ENCODE measurements around the gene CLASP1.
"Not testable (repeated sequence)": the region's sequence is repeated elsewhere in the genome, so short reads cannot be mapped to it uniquely, and the experiment has no call there.

Gene CLASP1

DNA sequence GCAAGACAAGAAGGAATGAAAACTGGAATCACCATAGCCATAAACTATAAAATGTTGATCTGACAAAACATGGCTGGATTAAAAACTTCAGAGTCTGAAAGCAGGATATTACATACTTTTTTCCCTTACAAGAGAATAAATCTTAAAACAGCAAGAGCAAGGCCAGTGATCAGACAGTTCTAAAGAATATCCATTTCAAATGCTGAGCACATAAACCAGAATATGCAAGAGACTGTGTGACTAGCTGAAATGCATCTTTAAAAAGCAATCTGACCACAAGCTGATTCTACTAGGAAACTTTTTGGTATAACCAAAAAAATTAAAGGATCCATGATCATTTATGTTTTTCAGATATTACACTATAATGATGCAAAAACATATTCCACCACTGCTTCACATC, 239.3 kb downstream of the CLASP1 start:
- no peak for DNase-seq

GRCh38 chr2:121409388-121409787, 239.9 kb downstream of the CLASP1 start:
- DNase-seq: no peak

GRCh38 chr2:121408641-121409040, 240.6 kb downstream of the CLASP1 start:
- no peak for DNase-seq

DNA sequence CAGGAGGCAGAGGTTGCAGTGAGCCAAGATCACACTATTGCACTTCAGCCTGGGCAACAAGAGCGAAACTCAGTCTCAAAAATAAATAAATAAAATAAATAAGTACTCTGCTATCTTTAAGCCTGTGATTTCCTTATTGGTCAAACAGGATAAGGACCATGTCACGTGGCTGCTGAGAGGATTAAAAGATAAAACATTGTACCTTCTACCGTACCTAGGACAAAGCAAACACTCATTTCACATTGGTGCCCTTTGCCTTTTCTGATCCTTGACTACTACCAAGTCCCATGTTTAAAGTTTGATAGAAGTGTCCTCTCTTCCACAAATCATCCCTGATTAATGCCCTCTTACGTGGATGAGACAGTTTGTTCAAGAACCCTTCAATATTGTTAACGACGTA, 244.0 kb downstream of the CLASP1 start:
- no peak for DNase-seq

DNA sequence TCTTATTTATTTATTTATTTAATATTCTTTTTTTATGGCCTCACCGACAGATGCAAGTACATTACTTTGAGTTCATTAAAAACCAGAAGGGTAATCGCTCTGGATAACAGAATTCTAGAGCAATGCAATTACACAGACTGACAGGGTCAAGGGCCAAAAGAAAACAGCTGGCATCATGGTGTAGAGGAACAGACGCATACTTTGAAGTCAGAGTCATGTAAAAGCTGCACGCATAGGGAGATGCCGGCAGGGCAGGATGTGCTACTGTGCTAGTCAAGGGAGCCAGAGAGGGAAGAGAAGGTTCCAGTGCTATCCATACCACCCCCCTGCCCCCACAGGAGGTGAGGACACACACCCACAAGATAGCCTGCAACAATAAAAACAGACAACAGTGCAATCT, 249.1 kb downstream of the CLASP1 start:
- no peak for DNase-seq

DNA sequence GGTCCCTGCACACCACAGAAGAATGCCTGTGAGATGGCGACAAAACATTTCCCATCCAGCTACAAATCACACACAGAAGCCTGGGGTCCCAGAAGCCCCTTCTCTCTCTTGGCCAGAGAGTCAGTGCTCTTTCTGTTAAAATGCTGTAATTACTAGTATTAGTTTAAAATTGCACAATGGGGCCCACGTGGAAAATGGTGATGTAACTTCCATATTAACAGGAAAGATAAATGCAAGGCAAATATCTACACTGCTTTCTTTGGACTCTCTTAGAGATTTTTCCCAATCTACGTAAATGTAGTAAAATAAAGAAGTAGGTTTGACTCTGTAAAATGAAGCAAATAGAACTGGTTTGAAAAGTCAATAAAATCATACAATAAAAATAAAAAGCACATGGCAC, 250.4 kb downstream of the CLASP1 start:
- no peak for DNase-seq

DNA sequence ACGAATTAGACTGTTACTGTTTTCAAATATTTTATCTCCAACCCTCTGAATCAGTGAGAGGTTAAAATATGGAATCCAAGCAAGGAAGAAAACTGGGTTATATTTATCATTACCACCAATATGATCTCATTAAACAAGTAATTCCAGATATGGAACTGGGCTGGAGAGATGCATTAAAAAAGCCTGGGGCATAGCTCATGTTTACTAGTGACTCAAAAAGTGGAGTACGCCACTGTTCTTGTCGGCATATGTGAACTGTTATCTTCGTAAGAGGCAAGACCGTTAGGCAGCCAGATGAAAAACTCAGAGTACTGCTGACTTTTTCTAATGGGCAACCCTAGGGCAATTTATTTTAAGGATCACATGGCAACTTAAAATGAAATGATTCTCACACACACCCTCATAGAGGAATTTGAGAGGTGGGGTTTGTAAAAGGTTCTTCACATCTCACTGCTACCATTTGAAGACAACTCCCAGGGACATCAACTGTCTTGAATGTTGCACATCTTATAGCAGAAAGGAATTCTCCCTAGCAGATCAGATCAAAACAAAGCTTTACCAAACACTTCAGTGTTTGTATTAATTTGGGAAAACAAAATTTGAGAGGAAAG, 259.1 kb downstream of the CLASP1 start:
- DNase-seq: no peak

- DNase-seq: no peak
Measured at GRCh38 chr2:121388371-121388770, 260.9 kb downstream of the CLASP1 start.

GRCh38 chr2:121387591-121388325, 261.5 kb downstream of the CLASP1 start:
- no peak for DNase-seq

DNA sequence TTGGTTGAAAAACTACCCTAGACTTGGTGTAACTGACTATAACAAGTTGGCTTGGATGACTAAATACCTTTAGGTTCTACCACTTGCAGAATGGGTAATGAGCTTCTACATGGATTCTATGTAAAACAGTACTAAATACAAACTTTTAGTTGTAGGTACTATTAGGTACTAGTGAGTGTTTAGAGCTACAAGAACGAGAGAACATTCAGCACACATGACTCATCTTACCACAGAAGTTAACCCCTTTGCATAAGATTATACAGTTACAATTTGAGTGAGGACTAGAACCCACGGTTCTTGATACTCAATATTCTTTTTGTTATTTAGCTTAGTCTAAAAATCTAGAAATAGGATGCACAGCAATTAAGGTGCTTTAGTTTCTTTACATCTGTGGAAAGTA, 262.6 kb downstream of the CLASP1 start:
- peak; percentile 4 for DNase-seq

DNA sequence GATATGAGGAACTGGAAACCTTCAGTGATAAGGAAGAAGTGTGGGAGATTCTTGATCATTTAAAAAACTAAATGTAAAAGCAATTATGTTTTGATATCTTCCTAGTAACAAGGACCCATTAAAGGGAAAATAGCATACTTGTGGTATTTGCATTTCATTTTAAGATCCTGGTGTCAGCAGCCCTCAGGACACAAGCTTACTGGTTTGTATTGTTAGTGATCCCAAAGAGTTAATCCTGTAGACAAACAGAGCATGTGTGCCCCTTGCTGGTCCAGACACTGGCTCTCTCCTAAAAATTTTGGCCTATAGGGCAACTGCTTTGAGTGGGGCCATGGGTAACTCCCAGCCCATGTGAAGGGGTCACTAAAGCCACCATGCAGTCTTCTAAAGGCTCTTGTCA, 263.2 kb downstream of the CLASP1 start:
- DNase-seq: no peak

DNA sequence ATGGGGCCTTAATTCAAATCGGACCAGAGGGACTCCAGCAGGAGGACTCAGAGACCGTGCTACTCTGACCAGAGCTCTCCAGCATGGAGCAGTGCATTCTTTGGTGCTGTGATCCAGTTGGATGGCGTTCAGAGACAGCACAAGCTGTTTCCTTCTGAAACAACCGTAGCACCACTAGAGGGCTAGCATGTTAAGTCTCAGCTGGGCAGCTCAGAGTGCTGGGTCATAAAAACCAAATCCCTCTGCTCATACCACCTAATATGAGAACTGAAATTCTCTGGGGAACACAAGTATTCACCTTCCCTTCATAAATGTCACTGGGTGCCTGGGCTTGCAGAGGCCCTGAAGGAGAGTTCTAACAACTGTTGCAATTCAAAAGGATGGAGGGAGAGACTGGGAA, 266.5 kb downstream of the CLASP1 start:
- no peak for DNase-seq

- no peak for DNase-seq
Measured at GRCh38 chr2:121377646-121378045, 271.6 kb downstream of the CLASP1 start.

GRCh38 chr2:121376535-121377250, 272.6 kb downstream of the CLASP1 start:
- DNase-seq: no peak

- DNase-seq: no peak
Measured at GRCh38 chr2:121375621-121376159, 273.6 kb downstream of the CLASP1 start.

- not testable (repeated sequence) for DNase-seq
Measured at GRCh38 chr2:121374412-121375075, 274.7 kb downstream of the CLASP1 start.

DNA sequence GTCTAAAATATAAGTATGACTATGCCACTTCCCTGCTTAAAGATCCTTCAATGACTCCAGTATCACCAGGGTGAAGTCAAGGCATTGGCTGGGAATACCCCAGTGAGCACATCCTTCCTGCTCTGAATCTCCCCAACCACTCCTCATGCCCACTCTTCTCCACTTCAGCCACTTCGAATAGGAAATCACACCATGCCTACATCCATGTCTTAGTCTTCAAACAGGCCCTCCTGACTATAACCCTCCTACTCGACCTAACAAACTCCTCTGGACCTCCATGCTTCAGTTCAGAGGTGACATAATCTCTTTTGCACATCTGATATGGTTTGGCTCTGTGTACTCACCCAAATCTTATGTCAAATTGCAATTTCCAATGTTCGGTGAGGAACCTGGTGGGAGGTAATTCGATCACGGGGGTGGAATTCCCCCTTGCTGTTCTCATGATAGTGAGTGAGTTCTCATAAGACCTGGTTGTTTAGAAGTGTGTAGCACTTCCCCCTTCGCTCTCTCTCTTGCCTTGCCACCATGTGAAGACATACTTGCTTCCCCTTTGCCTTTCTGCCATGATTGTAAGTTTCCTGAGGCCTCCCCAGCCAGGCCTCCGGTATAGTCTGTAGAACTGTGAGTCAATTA, 276.4 kb downstream of the CLASP1 start:
- DNase-seq: no peak

- DNase-seq: no peak
Measured at GRCh38 chr2:121372082-121372481, 277.2 kb downstream of the CLASP1 start.

DNA sequence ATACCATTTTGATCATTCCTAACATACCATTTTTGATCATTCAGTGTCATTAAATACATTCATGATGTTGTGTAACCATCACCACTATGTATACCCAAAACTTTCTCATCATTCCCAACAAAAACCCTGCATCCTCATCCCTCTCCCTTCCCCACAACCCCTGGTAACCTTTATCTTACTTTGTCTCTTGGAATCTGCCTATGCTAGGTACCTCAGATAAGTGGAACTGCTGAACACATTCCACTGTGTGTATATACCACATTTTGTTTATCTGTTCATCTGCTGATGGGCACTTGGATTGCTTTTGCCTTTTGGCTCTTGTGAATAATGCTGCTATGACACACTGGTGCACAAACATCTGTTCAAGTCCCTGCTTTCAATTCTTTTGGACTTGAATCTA, 280.4 kb downstream of the CLASP1 start:
- DNase-seq: no peak

DNA sequence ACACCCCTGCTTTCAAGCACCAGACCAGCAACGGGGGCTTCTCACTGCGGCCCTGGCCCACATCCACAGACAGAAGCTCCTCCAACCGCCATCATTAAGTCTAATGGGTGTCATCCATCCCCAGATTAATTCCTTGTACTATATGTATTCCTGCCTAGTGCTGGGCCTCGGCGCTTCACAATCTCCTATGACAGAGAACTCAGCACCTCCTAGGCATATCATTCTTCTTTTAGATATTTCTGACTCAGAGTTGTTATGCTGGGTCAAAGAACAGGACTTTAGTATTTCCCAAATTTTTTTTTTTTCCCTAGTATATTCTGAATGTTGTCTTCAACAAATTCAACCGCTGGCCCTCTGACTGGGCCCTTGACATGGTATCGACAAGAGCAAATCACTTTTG, 281.1 kb downstream of the CLASP1 start:
- DNase-seq: no peak

DNA sequence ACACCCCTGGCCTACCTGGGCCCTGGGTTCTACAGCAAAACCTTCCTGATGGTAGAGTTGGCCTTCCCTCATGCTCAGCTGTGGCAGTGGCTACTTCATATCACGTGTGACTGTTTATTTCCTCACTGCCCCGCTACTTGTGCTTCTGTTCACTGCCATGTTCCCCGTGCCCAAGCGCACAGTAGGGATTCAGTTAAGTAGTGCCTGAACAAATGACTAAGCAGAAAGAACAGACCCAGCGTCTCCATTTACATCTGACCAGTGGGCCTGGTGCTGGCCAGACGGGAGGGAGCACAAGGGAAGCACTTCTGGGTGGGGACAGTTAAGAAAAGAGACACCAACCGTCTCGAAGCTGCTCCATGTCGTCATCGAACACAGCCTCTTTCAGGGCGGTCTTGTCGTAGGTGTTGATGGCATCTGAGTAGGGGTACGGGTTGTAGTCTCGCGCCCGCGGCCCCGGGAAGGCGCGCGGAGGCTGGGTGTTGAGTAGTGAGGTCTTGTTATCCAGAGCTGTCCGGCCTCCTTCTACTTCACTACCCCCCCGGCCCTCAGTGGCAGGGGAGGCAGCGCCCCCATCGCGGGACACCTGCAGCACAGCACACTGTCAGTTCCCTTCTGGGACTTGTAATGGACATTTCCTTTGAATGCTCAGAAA, 281.9 kb downstream of the CLASP1 start:
- no peak for DNase-seq

- DNase-seq: no peak
Measured at GRCh38 chr2:121366040-121366439, 283.2 kb downstream of the CLASP1 start.

All from activated CD4-positive, alpha-beta T cell treated with anti-CD3 and anti-CD28 coated beads, Interleukin-2, Interleukin-6, amounts not matched to agents 100 ng/mL and 50 ng/mL, durations not matched to agents 16 hours and 8 hours (primary cell).